ENCODE results near the gene GNG3. TPM values are rescaled to one million over a fixed set of nuclear protein-coding genes. Genes with fewer than 3 reads are reported as not detected.

Gene GNG3
- total and polyA plus RNA-seq, 8 donors = 0.42 to 1.9 (median 1.5) TPM; not detected in 1

DNA sequence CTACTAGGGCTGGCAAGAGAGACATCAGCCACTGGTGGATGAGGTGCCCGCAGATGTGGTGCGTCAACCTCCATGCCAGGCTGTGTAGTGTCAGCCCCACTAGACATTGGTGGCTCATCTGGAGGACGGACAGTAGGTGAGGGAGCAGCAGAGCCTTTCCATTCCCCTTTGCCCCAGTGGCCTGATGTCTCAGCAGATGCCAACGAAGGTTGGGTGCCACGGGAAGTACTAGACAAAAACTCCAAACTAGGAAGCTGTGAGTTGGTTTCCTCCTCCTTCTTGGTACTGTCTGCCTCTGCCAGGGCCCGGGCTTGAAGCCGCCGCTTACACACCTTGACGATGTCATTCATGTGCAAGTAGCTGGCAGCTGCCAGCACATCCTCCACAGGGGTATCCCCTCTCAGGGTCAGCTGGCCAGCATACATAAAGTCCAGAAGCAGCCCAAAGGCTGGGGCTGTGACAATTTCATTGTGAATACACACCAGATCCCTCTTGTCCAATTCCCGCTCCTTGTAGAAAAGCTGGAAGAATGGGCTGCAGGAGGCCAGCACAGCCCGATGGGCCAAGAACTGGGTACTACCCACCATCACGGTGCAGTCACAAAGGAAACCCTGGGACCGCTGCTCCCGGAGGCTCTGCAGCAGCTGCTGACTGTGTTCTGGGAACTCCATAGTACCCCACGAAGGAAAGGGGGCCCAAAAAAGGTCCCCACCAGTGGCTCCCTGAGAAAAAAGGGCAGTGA lies 45.7 kb downstream of the GNG3 start:
- H3K36me3 ChIP-seq = peaks cover 0 to 13% of the 10 kb centered on the region in 2 donors
- H3K4me3 ChIP-seq = peak overlapping the region; percentile 40 to 68
- peaks cover 9 to 26% of the 10 kb centered on the region in 2 donors for H3K4me1 ChIP-seq
- peak overlapping the region; percentile 80 to 90 for H3K27ac ChIP-seq
- no peaks in the 10 kb centered on the region for H3K9me3 ChIP-seq
- no peak for ATAC-seq
- no peaks in the 10 kb centered on the region for H3K27me3 ChIP-seq
- intact Hi-C loops (cut with DNase I) = no loop called here
- no peak for TF ChIP-seq CTCF (IDR thresholded peaks at IDR 0.05)
- peak in 1 of 4 donors; percentile 38 for DNase-seq

GRCh38 chr11:62753736-62754603 lies 46.5 kb downstream of the GNG3 start, which contains the start of gene ZBTB3:
Gene ZBTB3, minus strand, starts transcription at chr11:62754160. Its CDS starts 496 bp downstream, at chr11:62753664.
- intact Hi-C loops (cut with DNase I) = no loop called here

GRCh38 chr11:62755086-62755615 lies 47.7 kb downstream of the GNG3 start:
- intact Hi-C loops (cut with DNase I) = no loop called here
- ATAC-seq (no peak), DNase-seq (no peak)
- Histone ChIP-seq H3K4me1 (peaks cover 9 to 26% of the 10 kb centered on the region in 2 donors), H3K4me3 (no peak overlapping the region), H3K27me3 (no peaks in the 10 kb centered on the region), H3K36me3 (peaks cover 0 to 13% of the 10 kb centered on the region in 2 donors), H3K9me3 (no peaks in the 10 kb centered on the region), H3K27ac (no peak overlapping the region)
- TF ChIP-seq CTCF (IDR thresholded peaks at IDR 0.05) = no peak

More at GRCh38 chr11:62753736-62754603, 46.5 kb downstream of the GNG3 start, which contains the start of gene ZBTB3:
- DNase-seq = peak; percentile 94 to 98 (median 97)
- Histone ChIP-seq H3K27me3 (no peaks in the 10 kb centered on the region), H3K4me1 (peaks cover 9 to 26% of the 10 kb centered on the region in 2 donors), H3K9me3 (no peaks in the 10 kb centered on the region), H3K27ac (peak within 1 kb of the TSS; percentile 80 to 90), H3K36me3 (peaks cover 0 to 13% of the 10 kb centered on the region in 2 donors), H3K4me3 (peak within 1 kb of the TSS; percentile 40 to 68)
- no peak for TF ChIP-seq CTCF (IDR thresholded peaks at IDR 0.05)
- ATAC-seq = peak; percentile 97

- no peak for TF ChIP-seq CTCF (IDR thresholded peaks at IDR 0.05)
- Histone ChIP-seq H3K36me3 (no peaks in the 10 kb centered on the region), H3K27ac (no peak overlapping the region), H3K27me3 (no peaks in the 10 kb centered on the region), H3K9me3 (no peaks in the 10 kb centered on the region), H3K4me3 (no peak overlapping the region), H3K4me1 (peaks cover 13 to 30% of the 10 kb centered on the region in 2 donors)
- ATAC-seq (no peak), DNase-seq (no peak)
- intact Hi-C loops (cut with DNase I) = no loop called here
Measured at GRCh38 chr11:62757846-62758788, 50.6 kb downstream of the GNG3 start.

Other genes starting within 250 kb of the GNG3 start
- gene AHNAK, start 160.9 kb upstream of the GNG3 start, total RNA-seq = 100 to 1,000 TPM; 437 to 636 TPM
- 100 to 1,000 TPM; 176 to 256 (median 209) TPM for gene AHNAK, start 160.9 kb upstream of the GNG3 start, polyA plus RNA-seq (ENCODE audit: insufficient read length in 6 of 6)
- gene EEF1G, start 133.8 kb upstream of the GNG3 start, total RNA-seq = 1,000 to 10,000 TPM in 1 of 2 donors, 100 to 1,000 TPM in 1; 973 to 1,076 TPM
- gene EEF1G, start 133.8 kb upstream of the GNG3 start, polyA plus RNA-seq (ENCODE audit: insufficient read length in 6 of 6) = 1,000 to 10,000 TPM; 2,175 to 2,492 (median 2,304) TPM
- gene TUT1, start 116.2 kb upstream of the GNG3 start, total RNA-seq = 10 to 100 TPM; 12.6 to 19.8 TPM
- gene TUT1, start 116.2 kb upstream of the GNG3 start, polyA plus RNA-seq (ENCODE audit: insufficient read length in 6 of 6) = 10 to 100 TPM; 21.9 to 27.8 (median 23.4) TPM
- 10 to 100 TPM; 67.1 to 86.0 TPM for gene MTA2, start 105.8 kb upstream of the GNG3 start, total RNA-seq
- gene MTA2, start 105.8 kb upstream of the GNG3 start, polyA plus RNA-seq (ENCODE audit: insufficient read length in 6 of 6) = 100 to 1,000 TPM in 2 of 6 donors, 10 to 100 TPM in 4; 90.1 to 110 (median 97.4) TPM
- 10 to 100 TPM; 61.5 to 82.5 TPM for gene EML3, start 94.9 kb upstream of the GNG3 start, total RNA-seq
- gene EML3, start 94.9 kb upstream of the GNG3 start, polyA plus RNA-seq (ENCODE audit: insufficient read length in 6 of 6) = 10 to 100 TPM; 39.3 to 58.5 (median 53.5) TPM
- gene ROM1, start 94.4 kb upstream of the GNG3 start, total RNA-seq = 1 to 10 TPM; 4.3 to 5.2 TPM
- 1 to 10 TPM; 3.4 to 6.5 (median 5.9) TPM for gene ROM1, start 94.4 kb upstream of the GNG3 start, polyA plus RNA-seq (ENCODE audit: insufficient read length in 6 of 6)
- 10 to 100 TPM; 44.1 to 46.2 TPM for gene B3GAT3, start 85.7 kb upstream of the GNG3 start, total RNA-seq
- 10 to 100 TPM; 19.0 to 35.6 (median 25.0) TPM for gene B3GAT3, start 85.7 kb upstream of the GNG3 start, polyA plus RNA-seq (ENCODE audit: insufficient read length in 6 of 6)
- 100 to 1,000 TPM; 270 to 325 TPM for gene GANAB, start 61.1 kb upstream of the GNG3 start, total RNA-seq
- 100 to 1,000 TPM; 287 to 341 (median 312) TPM for gene GANAB, start 61.1 kb upstream of the GNG3 start, polyA plus RNA-seq (ENCODE audit: insufficient read length in 6 of 6)
- gene INTS5, start 54.4 kb upstream of the GNG3 start, total RNA-seq = 10 to 100 TPM; 24.2 to 27.1 TPM
- 10 to 100 TPM; 12.7 to 18.4 (median 17.5) TPM for gene INTS5, start 54.4 kb upstream of the GNG3 start, polyA plus RNA-seq (ENCODE audit: insufficient read length in 6 of 6)
- 10 to 100 TPM; 46.2 to 65.5 TPM for gene C11orf98, start 42.5 kb upstream of the GNG3 start, total RNA-seq
- 10 to 100 TPM; 42.6 to 64.7 (median 51.1) TPM for gene C11orf98, start 42.5 kb upstream of the GNG3 start, polyA plus RNA-seq (ENCODE audit: insufficient read length in 6 of 6)
- 10 to 100 TPM; 12.8 to 21.8 TPM for gene CSKMT, start 42.4 kb upstream of the GNG3 start, total RNA-seq
- 1 to 10 TPM; 5.1 to 7.4 (median 6.0) TPM for gene CSKMT, start 42.4 kb upstream of the GNG3 start, polyA plus RNA-seq (ENCODE audit: insufficient read length in 6 of 6)
- gene UQCC3, start 36.0 kb upstream of the GNG3 start, total RNA-seq = 1 to 10 TPM; 6.6 to 6.7 TPM
- gene UQCC3, start 36.0 kb upstream of the GNG3 start, polyA plus RNA-seq (ENCODE audit: insufficient read length in 6 of 6) = 1 to 10 TPM; 6.2 to 9.0 (median 6.8) TPM
- 1 to 10 TPM; 6.0 to 8.2 TPM for gene LBHD1, start 35.4 kb upstream of the GNG3 start, total RNA-seq
- gene LBHD1, start 35.4 kb upstream of the GNG3 start, polyA plus RNA-seq (ENCODE audit: insufficient read length in 6 of 6) = 1 to 10 TPM; 4.4 to 9.9 (median 8.2) TPM
- 10 to 100 TPM; 67.5 to 74.4 TPM for gene UBXN1, start 28.6 kb upstream of the GNG3 start, total RNA-seq
- 100 to 1,000 TPM; 140 to 169 (median 157) TPM for gene UBXN1, start 28.6 kb upstream of the GNG3 start, polyA plus RNA-seq (ENCODE audit: insufficient read length in 6 of 6)
- gene LRRN4CL, start 18.1 kb upstream of the GNG3 start, total RNA-seq = 1 to 10 TPM in 1 of 2 donors, under 1 TPM in 1; 0.32 to 2.0 TPM
- 1 to 10 TPM in 1 of 6 donors, under 1 TPM in 5; 0.32 to 1.2 (median 0.69) TPM for gene LRRN4CL, start 18.1 kb upstream of the GNG3 start, polyA plus RNA-seq (ENCODE audit: insufficient read length in 6 of 6)
- gene BSCL2, start 252 bp upstream of the GNG3 start, total RNA-seq = 100 to 1,000 TPM in 1 of 2 donors, 10 to 100 TPM in 1; 77.8 to 109 TPM
- gene BSCL2, start 252 bp upstream of the GNG3 start, polyA plus RNA-seq (ENCODE audit: insufficient read length in 6 of 6) = 10 to 100 TPM; 39.9 to 51.9 (median 46.3) TPM
- 10 to 100 TPM; 31.8 to 43.2 TPM for gene HNRNPUL2, start 19.8 kb downstream of the GNG3 start, total RNA-seq
- gene HNRNPUL2, start 19.8 kb downstream of the GNG3 start, polyA plus RNA-seq (ENCODE audit: insufficient read length in 6 of 6) = 10 to 100 TPM; 79.9 to 95.4 (median 91.2) TPM
- 10 to 100 TPM; 32.2 to 33.0 TPM for gene TTC9C, start 20.8 kb downstream of the GNG3 start, total RNA-seq
- gene TTC9C, start 20.8 kb downstream of the GNG3 start, polyA plus RNA-seq (ENCODE audit: insufficient read length in 6 of 6) = 10 to 100 TPM; 36.9 to 43.4 (median 39.8) TPM
- gene ZBTB3, start 46.5 kb downstream of the GNG3 start, total RNA-seq = 10 to 100 TPM; 11.2 TPM
- 1 to 10 TPM; 7.3 to 9.6 (median 8.3) TPM for gene ZBTB3, start 46.5 kb downstream of the GNG3 start, polyA plus RNA-seq (ENCODE audit: insufficient read length in 6 of 6)
- 10 to 100 TPM; 64.9 to 70.3 TPM for gene POLR2G, start 53.9 kb downstream of the GNG3 start, total RNA-seq
- gene POLR2G, start 53.9 kb downstream of the GNG3 start, polyA plus RNA-seq (ENCODE audit: insufficient read length in 6 of 6) = 100 to 1,000 TPM; 135 to 159 (median 148) TPM
- 10 to 100 TPM; 14.5 to 24.9 TPM for gene TAF6L, start 63.7 kb downstream of the GNG3 start, total RNA-seq
- 10 to 100 TPM; 26.6 to 35.2 (median 30.3) TPM for gene TAF6L, start 63.7 kb downstream of the GNG3 start, polyA plus RNA-seq (ENCODE audit: insufficient read length in 6 of 6)
- 10 to 100 TPM; 52.7 to 58.7 TPM for gene TMEM179B, start 79.7 kb downstream of the GNG3 start, total RNA-seq
- 10 to 100 TPM; 43.9 to 56.7 (median 49.8) TPM for gene TMEM179B, start 79.7 kb downstream of the GNG3 start, polyA plus RNA-seq (ENCODE audit: insufficient read length in 6 of 6)
- 10 to 100 TPM; 15.7 to 16.2 TPM for gene TMEM223, start 84.3 kb downstream of the GNG3 start, total RNA-seq
- gene TMEM223, start 84.3 kb downstream of the GNG3 start, polyA plus RNA-seq (ENCODE audit: insufficient read length in 6 of 6) = 10 to 100 TPM; 19.6 to 26.4 (median 20.7) TPM
- gene NXF1, start 97.8 kb downstream of the GNG3 start, total RNA-seq = 10 to 100 TPM; 67.8 to 73.0 TPM
- 100 to 1,000 TPM; 118 to 157 (median 134) TPM for gene NXF1, start 97.8 kb downstream of the GNG3 start, polyA plus RNA-seq (ENCODE audit: insufficient read length in 6 of 6)
- 10 to 100 TPM; 38.9 to 40.5 TPM for gene STX5, start 124.4 kb downstream of the GNG3 start, total RNA-seq
- gene STX5, start 124.4 kb downstream of the GNG3 start, polyA plus RNA-seq (ENCODE audit: insufficient read length in 6 of 6) = 10 to 100 TPM; 49.5 to 55.7 (median 51.2) TPM
- not detected for gene TEX54, start 125.2 kb downstream of the GNG3 start, total RNA-seq
- under 1 TPM in 2 of 6 donors, not detected in 4; 0.36 to 0.69 TPM for gene TEX54, start 125.2 kb downstream of the GNG3 start, polyA plus RNA-seq (ENCODE audit: insufficient read length in 6 of 6)
- gene WDR74, start 131.9 kb downstream of the GNG3 start, total RNA-seq = 10 to 100 TPM; 24.6 to 45.4 TPM
- 10 to 100 TPM; 36.1 to 54.0 (median 43.3) TPM for gene WDR74, start 131.9 kb downstream of the GNG3 start, polyA plus RNA-seq (ENCODE audit: insufficient read length in 6 of 6)
- gene SLC3A2, start 173.2 kb downstream of the GNG3 start, total RNA-seq = 100 to 1,000 TPM; 131 to 228 TPM
- gene SLC3A2, start 173.2 kb downstream of the GNG3 start, polyA plus RNA-seq (ENCODE audit: insufficient read length in 6 of 6) = 100 to 1,000 TPM; 161 to 223 (median 180) TPM
- 1 to 10 TPM; 1.2 to 2.3 TPM for gene CHRM1, start 213.7 kb downstream of the GNG3 start, total RNA-seq
- gene CHRM1, start 213.7 kb downstream of the GNG3 start, polyA plus RNA-seq (ENCODE audit: insufficient read length in 6 of 6) = under 1 TPM; 0.34 to 0.71 (median 0.52) TPM